ENCODE results near the gene CLSTN2.

DNA sequence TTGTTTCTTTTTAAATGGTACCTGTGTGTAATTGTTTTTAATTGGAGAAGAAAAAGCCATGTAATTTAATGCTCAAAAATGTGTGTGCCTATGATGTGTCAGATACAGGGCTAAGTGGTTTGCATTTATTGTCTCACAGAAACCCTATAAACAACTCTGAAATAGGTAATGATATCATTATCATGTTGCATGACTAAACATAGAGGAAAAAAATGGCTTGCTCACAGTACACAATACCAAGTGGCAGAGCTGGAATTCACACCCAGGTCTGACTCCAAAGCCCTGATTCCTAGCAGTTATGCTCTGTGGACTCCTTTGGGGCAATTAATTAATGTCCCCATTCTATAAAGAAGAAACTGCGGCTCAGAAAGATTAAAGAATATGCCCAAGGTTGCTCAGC is 505.5 kb downstream of the CLSTN2 start:
- TF ChIP-seq, protein P1, sequence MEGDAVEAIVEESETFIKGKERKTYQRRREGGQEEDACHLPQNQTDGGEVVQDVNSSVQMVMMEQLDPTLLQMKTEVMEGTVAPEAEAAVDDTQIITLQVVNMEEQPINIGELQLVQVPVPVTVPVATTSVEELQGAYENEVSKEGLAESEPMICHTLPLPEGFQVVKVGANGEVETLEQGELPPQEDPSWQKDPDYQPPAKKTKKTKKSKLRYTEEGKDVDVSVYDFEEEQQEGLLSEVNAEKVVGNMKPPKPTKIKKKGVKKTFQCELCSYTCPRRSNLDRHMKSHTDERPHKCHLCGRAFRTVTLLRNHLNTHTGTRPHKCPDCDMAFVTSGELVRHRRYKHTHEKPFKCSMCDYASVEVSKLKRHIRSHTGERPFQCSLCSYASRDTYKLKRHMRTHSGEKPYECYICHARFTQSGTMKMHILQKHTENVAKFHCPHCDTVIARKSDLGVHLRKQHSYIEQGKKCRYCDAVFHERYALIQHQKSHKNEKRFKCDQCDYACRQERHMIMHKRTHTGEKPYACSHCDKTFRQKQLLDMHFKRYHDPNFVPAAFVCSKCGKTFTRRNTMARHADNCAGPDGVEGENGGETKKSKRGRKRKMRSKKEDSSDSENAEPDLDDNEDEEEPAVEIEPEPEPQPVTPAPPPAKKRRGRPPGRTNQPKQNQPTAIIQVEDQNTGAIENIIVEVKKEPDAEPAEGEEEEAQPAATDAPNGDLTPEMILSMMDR (IDR thresholded peaks at IDR 0.05) = no peak
- TF ChIP-seq POLR2A (IDR thresholded peaks at IDR 0.05) (no peak), EP300 (IDR thresholded peaks at IDR 0.05) (no peak)
